Activated naive CD8-positive, alpha-beta T cell treated with anti-CD3 and anti-CD28 coated beads, Interleukin-2, amount 50 U/mL, for 16 hours (primary cell): Measurements from ENCODE around the gene CTXN3.

Experiments used
- DNase-seq: peaks from one replicate; pipeline ENCODE4 v3.0.0-alpha.2; 2020; ENCODE audit warnings: low read depth, low spot score

CTXN3 gene

DNA sequence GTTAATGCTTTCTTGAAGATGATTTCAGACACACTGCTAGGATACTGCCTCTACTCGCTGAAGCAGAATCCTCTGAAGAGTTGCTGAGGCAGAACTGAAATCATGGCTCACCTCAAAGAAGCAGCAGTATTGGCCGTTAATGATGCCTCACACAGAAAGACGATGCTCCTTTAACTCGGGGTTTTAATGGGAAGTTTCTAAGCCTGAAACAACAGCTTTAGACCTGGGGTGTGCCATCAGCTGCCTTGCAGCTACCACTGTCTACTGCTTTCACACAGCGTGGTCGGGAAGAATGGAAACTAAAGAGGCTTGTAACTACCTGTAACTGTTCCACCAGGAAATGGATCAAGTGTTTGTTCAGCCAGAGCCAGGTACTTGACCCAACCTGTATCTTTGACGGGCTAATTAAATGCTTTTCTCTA is at the start of gene CTXN3:
CTXN3 (plus strand) TSS at position 65 of the 422 bp plus-strand sequence. CDS start 8,440 bp downstream, outside the sequence.
- DNase-seq = no peak

DNA sequence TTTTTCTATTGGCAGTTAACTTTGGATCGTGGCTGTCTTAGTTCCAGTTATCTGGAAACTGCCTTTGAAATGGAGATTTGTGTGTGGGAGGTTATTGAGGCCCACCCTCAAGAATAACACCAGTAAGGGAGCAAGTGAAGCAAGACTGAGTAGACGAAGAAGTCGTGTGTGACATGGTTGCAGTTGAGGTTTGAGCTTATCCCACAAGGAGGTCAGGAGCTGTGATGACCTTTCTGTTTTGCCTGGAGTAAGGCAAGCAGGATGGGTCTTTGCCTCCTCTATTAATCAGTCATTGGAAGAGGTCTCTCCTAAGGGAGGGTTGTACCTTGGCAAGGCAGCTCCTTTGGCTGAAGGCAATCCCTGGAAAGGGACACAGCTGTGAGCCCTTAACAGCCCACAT is 49.6 kb upstream of the CTXN3 start:
- DNase-seq = no peak

DNA sequence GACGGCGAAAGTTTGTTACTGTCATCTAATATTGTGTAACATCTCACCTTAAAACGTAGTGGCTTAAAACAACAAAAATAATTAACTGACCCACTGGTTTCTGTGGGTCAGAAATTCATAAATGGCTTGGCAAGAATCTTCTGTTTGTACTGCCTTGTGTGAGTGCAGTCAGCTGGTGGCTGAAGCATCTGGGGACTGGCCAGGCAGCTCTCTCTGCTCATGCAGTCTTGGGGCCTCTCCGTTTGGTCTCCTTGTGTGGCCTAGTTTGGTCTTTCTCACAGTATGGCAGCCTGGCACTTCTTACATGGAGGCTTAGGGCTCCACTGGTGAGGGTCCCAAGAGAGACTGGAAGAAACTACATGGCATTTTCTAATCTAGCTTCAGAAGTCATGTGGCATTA is 49.0 kb upstream of the CTXN3 start:
- DNase-seq = no peak

DNA sequence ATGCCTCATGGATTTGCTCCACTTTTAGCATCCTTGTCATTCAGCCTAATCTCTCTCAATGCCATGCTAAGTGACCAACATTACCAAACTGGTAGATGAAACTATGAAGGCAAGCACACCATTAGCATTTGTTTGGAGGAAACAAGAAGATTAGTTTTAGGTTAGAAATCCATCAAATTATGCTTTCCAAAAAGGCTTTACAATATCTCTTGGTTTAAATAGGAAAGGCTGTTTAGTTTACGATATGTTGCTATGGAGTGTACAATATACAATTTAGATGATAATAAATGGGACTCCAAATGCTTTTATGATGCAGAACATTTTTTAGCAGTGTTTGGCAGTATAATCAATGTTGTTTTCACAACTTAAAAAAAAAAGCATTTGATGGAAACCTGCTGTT is 47.8 kb upstream of the CTXN3 start:
- DNase-seq = no peak

DNA sequence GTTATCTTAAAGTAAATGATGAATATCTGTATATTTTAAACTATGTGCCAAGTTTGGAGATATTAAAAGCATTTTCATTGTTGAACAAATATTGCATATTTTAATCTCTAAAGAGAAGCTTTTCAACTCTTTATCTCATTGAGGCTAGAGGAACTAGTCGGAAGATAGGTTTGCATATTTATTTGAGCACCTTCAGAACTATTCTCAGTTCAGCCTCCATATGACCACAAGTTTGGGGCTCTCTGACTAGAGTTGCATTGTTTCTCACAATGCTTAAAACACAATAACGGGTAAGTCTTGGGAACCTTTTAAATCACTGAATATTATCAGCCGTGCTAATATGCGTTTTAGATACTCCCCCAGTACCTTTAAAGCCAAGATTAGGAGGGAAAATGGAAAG is 47.3 kb upstream of the CTXN3 start:
- no peak for DNase-seq

DNA sequence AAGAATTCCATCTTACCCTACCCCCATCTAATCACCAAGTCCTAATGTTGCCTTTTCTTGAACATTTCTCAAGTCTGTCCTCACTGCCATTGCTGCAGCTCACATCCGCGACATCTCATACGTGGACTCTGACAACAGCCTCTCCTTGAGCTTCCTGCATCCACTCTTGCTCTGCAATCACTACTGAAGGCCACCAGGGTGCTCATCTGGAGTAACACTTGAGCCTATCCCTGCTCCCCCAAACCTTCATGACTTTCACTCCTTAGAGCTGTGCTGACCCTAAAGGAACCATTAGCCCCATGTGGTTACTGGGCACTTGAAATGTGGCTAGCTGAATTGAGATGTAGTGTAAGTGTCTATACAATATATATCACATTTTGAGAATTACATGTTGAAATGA is 46.4 kb upstream of the CTXN3 start:
- DNase-seq = no peak

DNA sequence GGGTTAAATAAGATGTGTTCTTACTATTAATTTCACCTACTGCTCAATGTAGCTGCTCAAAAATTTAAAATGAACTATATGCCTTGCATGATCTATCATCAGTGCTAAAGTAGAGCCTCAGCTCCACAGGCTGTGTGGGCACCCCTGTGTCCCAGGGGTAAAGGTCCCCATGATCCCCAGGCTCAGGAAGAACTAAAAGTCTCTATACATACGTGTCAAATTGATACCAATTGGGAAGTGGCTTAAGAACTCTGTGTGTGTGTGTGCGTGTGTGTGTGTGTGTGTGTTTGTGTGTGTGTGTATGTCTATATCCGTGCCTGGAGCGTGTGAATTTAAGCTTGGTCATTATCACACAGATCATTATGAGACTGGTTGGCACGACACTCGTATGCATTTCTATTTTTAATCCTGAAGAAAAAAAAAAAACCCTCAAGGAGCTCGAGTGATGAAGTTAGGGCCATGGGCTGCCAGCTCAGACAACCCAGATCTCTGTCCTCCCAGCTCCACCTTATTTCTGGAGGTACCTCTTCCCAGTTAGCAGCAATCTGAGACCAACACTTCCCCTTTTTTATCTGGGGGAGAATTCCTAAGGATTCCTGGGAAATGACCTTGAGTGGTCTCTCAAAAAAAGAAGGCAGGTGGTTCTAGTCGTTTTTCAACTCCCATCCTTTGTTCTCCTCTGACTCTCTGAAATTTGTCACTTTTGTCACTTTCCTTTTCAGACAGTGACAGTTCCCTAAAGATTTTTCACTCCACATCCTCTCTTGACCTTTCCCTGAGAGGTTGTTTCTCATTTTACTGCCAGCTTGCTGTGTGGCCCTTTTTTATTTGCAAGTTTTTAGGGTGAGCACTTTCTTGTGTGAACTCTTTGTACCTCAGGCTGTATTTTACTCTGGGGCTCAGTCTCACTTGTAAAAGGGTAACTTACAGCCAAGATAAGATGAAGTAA is 45.7 kb upstream of the CTXN3 start:
- DNase-seq = no peak

DNA sequence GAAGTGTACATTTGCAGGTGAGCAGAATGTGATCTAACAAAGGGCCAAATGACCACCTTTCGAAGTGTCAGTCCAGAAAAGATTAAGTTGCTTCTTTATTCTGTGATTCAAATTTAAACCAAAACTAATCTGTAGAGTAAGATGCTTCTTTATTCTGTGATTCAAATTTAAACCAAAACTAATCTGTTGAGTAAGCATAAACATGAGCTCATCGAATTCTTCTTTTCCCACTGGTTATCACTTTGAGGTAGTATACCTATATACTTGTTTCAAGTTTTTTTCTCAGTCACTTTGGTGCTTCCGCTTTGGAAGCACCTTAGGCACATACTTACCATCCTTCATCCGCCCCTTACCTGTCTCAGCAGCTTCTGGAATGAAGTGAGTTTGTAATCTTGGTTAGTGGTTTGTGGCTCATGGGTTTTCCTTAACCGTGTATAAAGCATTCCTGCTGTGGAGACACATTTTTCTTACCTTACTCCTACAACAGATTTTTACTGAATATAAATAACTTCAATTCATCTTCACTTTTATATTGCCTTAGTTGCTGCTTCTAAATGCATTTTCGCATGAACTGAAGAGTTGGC is 40.7 kb upstream of the CTXN3 start:
- no peak for DNase-seq

DNA sequence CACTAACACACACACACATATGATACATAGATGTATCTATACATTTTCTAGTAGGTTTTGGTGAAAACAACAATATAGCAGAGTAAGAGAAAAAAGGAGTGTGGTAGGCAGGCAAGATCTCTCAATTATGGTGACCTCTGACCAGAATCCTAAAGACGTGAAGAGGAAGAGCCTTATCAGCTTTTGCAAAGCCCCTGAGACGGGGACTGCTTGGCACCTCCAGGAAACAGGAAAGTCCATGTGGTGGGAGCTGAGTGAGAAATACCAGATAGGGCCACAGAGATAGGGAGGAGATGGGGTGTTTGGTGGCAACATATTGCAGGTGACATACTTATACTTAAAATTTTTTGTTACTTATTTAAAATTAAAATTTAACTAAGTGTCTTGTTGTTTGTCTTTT is 39.9 kb upstream of the CTXN3 start:
- DNase-seq = no peak

DNA sequence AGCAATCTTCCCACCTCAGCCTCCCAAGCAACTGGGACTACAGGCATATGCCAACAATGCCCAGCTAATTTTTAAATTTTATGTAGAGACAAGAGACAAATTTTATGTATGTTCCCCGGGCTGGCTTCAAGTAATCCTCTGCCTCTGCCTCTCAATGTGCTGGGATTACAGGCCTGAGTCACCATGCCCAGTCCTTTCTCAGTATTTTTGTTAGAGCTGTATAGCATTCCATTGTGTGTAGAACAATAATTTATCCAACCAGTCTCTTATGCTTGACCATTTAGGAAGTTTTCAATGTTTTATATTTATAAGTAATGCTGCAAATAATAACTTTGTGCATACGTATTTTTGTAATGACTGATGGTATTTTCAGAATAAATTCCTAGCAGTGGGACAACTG is 38.9 kb upstream of the CTXN3 start:
- no peak for DNase-seq

DNA sequence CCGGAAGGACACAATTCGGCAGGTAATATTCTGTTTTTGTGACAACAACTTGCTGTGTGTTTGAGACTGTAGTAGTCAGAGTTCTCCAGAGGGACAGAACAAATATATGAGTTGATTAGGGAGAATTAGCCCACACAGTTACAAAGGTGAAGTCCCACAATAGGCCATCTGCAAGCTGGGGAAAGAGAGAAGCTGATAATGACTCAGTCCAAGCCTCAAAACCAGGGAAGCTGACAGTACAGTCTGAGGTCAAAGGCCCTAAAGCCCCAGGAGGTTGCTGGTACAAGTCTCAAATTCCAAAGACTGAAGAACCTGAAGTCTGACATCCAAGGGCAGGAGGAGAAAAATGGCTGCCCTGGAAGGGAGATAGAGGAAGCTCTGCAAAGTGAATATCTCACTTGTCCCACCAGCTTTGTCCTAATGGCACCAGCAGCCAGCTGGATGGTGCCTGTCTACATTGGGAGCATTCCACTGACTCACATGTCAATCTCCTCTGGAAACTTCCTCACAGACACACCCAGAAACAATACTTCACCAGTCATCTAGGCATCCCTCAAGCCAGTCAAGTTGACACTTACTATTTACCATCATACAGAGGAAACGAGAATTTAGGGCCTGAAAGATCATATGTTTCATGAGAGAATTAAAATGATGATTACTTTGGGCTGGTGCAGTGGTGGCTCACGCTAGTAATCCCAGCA is 36.3 kb upstream of the CTXN3 start:
- DNase-seq = no peak

DNA sequence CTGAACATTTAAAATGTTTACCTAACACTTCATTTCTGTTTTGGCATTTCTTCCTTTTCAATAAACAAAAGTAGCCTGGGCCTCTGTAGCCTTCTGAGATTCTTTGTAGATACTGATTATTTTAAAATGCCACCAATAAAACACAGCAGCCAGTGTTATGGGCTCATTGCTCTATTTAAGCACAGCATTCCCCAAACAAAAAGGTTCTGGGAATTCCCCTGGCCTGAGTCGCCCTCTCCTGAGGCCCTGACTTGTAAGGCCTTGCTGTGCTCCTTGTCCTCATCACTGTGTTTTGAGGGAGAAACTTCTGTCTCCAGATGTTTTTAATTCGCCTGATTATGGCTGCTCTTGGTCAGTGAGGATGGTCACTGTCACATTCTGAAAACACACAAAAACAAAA is 33.0 kb upstream of the CTXN3 start:
- no peak for DNase-seq

DNA sequence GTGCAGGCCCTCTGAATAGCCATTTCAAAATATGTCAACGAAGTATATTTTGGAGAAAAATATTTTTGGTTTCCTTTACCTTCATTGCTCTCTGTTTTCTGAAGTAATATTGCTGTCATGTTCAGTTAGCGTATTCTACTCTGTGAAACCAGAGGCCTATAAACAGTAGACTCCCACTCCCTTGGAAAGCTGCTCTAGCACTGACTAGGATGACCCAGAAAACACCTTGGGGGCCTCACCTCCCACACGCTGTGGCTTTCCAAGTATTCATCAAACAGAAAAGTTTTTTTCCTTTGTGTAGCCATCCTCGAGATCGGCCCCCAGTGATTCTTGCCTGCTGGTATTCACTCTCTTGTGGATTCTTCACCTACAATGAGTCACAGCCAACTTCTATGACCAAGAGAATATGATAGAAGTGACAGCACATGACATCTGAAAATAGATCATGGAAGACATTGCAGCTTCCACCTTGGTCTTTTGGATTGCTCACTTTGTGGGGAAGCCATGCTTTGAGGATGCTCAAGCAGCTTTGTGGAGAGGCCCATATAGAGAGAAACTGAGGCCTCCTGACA is 28.9 kb upstream of the CTXN3 start:
- DNase-seq = no peak

DNA sequence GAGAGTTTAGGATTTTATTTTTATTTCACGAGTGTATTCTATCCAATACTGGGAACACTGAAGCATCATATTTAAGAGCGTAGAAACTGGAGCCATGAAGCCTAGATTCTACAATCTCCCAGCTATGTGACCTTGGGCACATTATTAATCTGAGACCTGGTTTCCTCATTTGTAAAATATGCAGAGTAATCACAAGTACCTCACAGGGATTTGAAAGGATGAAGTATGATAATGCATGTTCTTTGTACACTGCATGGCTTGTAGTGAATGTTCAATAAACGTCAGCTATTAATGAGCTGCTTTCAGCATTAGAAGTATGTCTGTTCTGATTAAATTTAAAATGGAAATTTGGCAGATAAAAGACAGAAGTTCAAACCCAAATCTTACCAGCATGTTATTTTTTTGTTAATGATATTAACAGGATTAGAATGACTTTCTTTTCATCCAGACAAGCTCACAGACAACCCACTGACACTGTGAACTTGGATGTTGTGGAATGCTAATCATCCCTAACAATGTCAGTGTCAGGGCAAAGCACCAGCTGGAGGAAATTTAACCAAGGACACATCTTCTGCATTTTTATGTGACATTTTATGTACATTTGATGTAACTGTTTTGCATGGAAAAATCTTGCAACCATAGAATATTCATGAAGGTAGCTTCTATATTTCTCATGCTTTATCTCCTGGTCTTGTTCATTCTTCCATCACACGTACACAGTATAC is 27.1 kb upstream of the CTXN3 start:
- DNase-seq = no peak

DNA sequence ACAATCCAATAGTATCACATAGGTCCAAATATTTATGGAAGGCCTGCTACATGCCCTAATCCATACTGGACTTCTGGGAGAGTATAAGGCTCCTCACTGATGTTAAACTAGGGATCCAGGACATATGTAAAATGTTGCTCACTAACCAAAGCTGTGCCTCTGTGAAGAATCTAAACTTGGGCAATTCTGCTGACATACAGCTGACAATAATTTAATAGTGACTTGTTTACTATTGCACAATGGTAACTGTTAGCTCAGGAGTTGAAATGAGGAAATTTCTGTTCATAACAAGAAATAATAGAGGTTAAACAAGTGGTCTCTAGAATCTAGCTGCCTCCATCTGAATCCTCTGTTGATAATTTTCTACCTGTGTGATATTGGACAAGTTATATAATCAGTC is 14.9 kb upstream of the CTXN3 start:
- DNase-seq = no peak

DNA sequence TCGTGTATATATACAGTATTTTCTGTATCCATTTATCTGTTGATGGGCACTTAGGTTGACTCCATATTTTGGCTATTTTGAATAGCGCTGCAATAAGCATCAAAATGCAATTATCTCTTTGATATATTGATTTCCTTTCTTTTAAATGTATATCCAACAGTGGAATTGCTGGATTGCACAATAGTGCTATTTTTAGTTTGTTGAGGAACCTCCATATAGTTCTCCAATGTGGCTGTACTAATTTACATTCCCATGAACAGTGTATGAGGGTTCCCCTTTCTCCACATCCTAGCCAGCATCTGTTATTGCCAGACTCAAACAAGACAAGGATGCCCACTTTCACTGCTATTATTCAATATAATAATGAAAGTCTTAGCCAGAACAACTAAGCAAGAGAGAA is 9.1 kb upstream of the CTXN3 start:
- DNase-seq = no peak

DNA sequence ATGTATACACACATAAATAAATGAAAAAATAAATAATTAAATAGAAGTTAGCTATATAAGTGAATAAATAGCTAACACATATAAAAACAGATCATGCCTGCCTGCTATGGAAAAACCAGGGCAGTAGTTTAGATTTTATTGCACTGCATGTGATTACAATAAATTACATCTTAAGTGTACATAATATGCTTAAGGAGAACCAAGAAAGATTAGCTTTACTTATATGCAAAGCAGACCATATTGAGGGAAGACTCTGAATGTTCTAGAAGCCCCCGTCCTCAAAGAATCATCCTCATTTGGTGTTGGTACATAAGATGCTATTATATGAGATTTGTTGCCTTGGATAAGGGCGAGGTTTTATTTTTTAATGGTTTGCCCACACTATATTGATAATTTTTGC is 5.9 kb upstream of the CTXN3 start:
- DNase-seq = no peak

DNA sequence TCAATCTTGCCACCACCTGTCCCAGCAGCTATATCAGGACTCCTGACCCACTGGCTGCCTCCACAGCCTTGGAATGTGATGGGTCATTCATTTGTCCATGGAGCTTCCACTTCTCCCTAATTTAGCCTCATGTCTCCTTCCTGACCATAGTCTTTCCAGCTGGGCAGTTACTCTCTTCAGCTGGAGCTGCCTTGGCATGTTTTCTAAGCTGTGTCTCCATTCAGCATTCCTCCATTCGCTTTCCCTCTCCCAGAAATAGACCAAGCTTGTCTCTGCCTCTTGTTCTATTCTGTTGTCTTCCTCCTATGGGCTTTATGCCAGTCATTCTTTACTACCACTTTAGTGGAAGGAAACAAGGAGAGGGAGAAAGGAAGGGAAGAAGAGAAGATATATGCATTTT is 5.3 kb upstream of the CTXN3 start:
- no peak for DNase-seq

DNA sequence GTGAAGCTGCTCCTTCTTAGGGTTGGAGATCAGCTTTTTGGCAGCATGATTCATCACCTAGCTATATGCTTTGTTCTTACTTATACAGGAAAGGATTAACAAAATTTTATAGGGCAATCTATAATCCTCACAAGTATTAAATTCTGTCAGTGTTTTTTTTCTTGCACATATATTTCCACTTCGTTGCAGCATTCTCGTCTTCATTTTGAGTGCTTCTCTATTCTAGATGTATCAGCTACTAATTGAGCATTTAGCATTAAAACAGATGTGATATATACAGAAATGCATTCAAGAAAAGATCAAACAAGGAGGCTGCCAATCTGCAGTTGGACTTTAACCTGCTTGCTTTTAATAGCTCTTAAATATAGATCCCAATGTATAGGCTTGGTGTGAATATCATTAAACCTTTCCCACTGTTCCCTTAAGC is 3.6 kb upstream of the CTXN3 start:
- no peak for DNase-seq

DNA sequence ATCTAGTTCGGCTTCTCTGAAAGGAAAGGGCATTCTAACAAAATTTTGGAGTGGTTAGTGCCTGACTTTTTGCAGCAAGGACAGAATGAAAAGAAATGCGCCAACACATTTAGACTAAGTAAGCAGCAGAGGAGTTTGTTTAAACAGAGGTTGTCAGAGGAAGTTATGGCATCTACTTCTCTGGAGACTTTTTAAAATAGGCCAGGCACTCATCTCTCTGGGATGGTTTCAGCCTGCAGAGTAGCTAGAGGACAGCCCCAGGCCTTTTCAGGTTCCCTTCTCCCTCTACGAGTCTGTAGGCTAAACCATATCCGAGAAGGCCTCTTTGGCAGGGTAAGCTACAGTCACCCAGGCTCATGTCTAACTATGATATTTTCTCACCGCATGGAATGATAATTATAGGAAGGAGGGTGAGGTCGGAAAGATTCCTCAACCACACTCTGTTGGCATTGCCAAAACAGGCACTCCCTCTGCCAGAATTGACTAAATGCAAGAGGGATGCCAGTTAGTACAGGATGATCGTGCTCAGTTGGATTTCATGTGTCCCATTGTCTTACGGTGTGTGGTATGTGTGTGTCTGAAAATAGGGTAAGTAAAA is 1.4 kb upstream of the CTXN3 start:
- DNase-seq = no peak

DNA sequence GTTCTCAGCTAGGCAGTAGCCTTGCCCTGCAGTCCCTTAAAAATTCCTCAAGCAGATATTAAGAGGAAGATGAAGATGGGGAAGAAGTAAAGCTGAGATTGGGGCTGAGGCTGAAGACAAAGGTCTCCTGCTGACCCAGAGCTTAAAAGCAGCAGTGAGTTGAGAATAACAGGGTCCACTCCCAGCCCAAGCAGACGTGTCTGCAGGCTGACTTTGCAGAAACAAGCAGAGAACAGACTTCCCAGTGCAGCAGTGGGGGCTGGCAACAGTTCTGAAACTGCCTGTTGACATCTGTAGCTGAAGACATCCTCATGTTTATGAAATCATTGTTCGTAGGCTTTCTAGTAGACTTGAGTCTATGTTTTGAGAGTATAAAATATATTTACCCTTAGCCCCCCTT is 1.1 kb downstream of the CTXN3 start:
- no peak for DNase-seq
